Activated CD4-positive, alpha-beta T cell treated with anti-CD3 and anti-CD28 coated beads for 1 hour (primary cell): ENCODE results near the gene CCDC152.
"Not testable (repeated sequence)": the region's sequence is repeated elsewhere in the genome, so short reads cannot be mapped to it uniquely, and the experiment has no call there.

Experiments
- DNase-seq: peaks from one replicate; pipeline ENCODE4 v3.0.0-alpha.2; 2020

The CCDC152 gene

GRCh38 chr5:42816546-42816945 is 59.9 kb downstream of the CCDC152 start:
- not testable (repeated sequence) for DNase-seq

GRCh38 chr5:42819745-42820144 is 63.1 kb downstream of the CCDC152 start:
- no peak for DNase-seq

GRCh38 chr5:42822548-42822947 is 65.9 kb downstream of the CCDC152 start:
- no peak for DNase-seq

- DNase-seq, result no peak
Observed at GRCh38 chr5:42824347-42824976, 67.8 kb downstream of the CCDC152 start.

GRCh38 chr5:42825422-42826148 is 69.0 kb downstream of the CCDC152 start:
- no peak for DNase-seq

- DNase-seq, result no peak
Observed at GRCh38 chr5:42826757-42827515, 70.3 kb downstream of the CCDC152 start.

GRCh38 chr5:42828671-42829070 is 72.1 kb downstream of the CCDC152 start:
- DNase-seq, result no peak

GRCh38 chr5:42830924-42831323 is 74.3 kb downstream of the CCDC152 start:
- no peak for DNase-seq

- no peak for DNase-seq
Observed at GRCh38 chr5:42832060-42832459, 75.4 kb downstream of the CCDC152 start.

GRCh38 chr5:42836070-42836769 is 79.6 kb downstream of the CCDC152 start:
- DNase-seq, result no peak

GRCh38 chr5:42837601-42838000 is 81.0 kb downstream of the CCDC152 start:
- DNase-seq, result no peak

- no peak for DNase-seq
Observed at GRCh38 chr5:42839196-42839595, 82.6 kb downstream of the CCDC152 start.

- no peak for DNase-seq
Observed at GRCh38 chr5:42840269-42840668, 83.7 kb downstream of the CCDC152 start.

- DNase-seq, result no peak
Observed at GRCh38 chr5:42840842-42841567, 84.4 kb downstream of the CCDC152 start.

- no peak for DNase-seq
Observed at GRCh38 chr5:42842921-42843641, 86.5 kb downstream of the CCDC152 start.

- DNase-seq, result no peak
Observed at GRCh38 chr5:42843675-42844292, 87.2 kb downstream of the CCDC152 start.

GRCh38 chr5:42844408-42844807 is 87.8 kb downstream of the CCDC152 start:
- not testable (repeated sequence) for DNase-seq

- no peak for DNase-seq
Observed at GRCh38 chr5:42848545-42848944, 91.9 kb downstream of the CCDC152 start.

- no peak for DNase-seq
Observed at GRCh38 chr5:42851481-42851880, 94.9 kb downstream of the CCDC152 start.
